GM21786 (cell line): ENCODE data around the gene SFXN4.

Experiments used
- ATAC-seq: cut with Tn5 transposase; IDR thresholded peaks from one replicate; pipeline ENCODE4 v1.9.1; 2021; ENCODE audit not compliant: unreplicated experiment

Gene SFXN4, protein sequence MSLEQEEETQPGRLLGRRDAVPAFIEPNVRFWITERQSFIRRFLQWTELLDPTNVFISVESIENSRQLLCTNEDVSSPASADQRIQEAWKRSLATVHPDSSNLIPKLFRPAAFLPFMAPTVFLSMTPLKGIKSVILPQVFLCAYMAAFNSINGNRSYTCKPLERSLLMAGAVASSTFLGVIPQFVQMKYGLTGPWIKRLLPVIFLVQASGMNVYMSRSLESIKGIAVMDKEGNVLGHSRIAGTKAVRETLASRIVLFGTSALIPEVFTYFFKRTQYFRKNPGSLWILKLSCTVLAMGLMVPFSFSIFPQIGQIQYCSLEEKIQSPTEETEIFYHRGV

GRCh38 chr10:119165171-119166117, at the start of gene SFXN4:
TSS of gene SFXN4 (minus strand) at chr10:119165714. CDS start at chr10:119165647, 67 bp downstream.
- ATAC-seq = peak; percentile 87

DNA sequence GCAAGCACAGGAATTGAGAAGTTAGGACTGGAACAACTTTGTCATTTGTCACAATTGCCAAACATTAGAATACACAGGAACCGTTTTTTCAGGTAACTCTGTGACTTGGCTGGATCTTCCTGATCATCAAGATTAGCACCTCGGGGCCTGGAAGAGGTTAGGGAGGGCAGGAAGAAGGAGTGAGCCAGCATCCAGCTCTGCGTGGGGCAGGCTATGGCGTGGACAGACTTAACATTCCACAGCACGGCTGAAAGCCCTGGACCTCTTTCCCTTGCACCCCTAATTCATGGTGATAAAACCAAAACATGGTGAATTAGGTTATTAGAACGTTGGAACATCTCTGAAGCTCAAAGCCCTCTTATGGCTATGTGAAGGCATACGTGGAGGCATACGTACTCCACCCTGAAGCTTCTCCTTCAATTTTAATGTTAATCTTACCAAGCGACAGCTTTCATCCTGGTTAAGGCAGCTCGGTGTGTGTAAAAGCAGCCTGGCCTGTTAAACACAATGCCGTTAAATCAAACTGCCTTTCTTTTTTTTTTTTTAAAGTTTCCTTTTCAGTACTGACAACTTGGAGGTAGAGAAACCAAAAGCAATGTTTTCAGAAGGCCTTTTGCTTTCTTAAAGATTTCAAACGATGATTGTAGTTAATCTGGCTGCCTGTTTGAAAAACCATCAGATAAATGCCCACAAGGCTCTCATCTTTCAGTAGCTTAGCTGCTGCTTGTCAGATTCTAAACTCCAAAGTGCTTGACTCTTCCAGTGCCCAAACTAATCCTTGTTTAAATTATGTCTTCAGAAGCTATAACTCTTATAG, 46.3 kb upstream of the SFXN4 start:
- no peak for ATAC-seq

- ATAC-seq = no peak
Observed at GRCh38 chr10:119211176-119211575, 45.7 kb upstream of the SFXN4 start.

- ATAC-seq = no peak
Observed at GRCh38 chr10:119210633-119211032, 45.1 kb upstream of the SFXN4 start.

GRCh38 chr10:119209736-119210355, 44.3 kb upstream of the SFXN4 start:
- no peak for ATAC-seq

DNA sequence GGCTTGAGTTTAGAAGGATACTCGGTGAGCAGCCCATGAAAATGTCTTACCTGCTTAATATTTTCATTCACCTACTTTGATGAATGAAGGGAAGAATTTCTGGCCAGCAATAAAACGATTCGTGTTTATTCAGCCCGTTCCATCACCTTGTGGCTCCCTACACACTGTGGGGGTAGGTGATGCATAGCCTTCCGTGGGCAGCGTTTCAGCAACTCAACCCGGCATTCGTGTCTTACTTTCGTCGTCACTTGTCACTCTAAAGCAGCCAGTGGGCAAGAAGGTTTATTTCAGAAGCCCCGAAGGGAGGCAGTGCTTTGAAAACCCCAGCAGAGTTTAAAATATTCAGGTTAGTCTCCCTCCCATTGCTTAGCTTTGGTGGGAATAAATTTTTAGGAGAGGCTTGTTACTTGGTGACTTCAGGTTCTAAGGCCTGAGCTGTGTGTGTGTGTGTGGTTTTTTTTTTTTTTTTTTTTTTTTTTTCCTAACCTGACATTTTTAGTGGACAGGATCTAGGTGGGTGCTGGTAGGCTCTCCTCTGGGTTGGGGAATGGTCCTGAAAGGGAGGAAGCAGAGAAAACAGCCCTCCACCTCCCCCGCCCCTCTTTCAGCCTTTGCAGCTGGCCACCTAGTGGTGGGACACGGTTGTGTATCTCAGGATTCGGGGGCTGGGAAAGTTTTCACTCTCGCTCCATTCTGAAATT, 43.7 kb upstream of the SFXN4 start:
- no peak for ATAC-seq

DNA sequence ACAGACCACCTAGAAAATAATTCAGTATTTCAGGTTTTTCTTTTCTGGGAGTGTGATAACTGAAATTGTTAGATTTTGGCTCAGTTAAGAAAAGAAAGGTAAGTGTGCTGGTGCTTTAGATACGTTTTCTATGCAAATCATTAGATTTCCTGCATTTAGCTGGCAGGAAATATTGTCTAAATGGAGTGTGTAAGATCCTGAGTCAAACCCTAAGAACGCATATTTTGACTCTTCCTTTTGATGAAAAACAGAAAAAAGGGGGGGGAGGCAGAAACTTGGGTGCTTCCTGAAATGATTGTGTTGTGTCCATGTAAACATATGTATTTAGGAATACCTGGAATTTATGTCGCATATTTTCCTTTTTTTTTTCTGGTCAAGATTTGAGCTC, 43.0 kb upstream of the SFXN4 start:
- ATAC-seq = no peak

- ATAC-seq = peak; percentile 3
Observed at GRCh38 chr10:119207713-119208552, 42.4 kb upstream of the SFXN4 start.

DNA sequence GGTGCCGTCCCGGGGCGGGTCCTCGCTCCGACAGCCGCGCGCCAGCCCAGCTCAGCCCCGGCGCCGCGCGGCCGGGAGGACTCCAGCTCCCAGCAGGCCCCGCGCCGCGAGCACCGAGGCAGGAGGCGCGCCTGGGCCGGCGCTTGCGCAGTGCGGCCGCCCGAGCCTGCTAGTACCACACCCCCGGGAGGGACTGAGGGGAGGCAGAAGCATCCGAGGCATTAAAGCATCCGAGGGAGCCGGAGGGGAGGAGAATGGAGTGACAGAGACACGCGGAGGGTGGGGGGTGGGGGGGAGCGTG, 41.8 kb upstream of the SFXN4 start, which contains the start of gene GRK5:
Gene GRK5 (plus strand): TSS at position 206 of the 301 bp plus-strand sequence. CDS start 347 bp downstream, outside the sequence.
- ATAC-seq = peak; percentile 67

GRCh38 chr10:119206603-119207365, 41.3 kb upstream of the SFXN4 start:
- ATAC-seq = peak; percentile 46

GRCh38 chr10:119205894-119206602, 40.5 kb upstream of the SFXN4 start:
- peak; percentile 22 for ATAC-seq

- no peak for ATAC-seq
Observed at GRCh38 chr10:119203006-119203405, 37.5 kb upstream of the SFXN4 start.

- ATAC-seq = no peak
Observed at GRCh38 chr10:119201233-119201632, 35.7 kb upstream of the SFXN4 start.

- peak; percentile 70 for ATAC-seq
Observed at GRCh38 chr10:119199231-119199992, 33.9 kb upstream of the SFXN4 start.

- no peak for ATAC-seq
Observed at GRCh38 chr10:119198438-119198837, 32.9 kb upstream of the SFXN4 start.

DNA sequence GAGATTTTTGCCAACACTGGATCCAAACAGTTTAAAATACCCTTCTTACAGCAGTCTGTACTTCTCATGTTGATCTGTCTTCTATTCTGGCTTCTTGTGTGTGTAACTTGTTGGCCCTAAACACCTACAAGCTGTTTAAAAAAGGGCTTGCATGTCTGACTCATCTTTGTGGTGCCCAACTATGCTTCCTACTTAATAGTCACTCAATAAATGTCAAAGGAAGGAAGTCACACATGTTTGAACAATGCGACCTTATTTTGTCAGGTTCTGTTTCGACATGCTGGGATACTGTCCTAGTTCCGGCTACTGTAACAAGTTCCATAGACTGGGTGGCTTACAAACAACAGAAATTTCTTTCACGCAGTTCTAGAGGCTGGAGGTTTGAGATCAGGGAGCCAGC, 32.4 kb upstream of the SFXN4 start:
- no peak for ATAC-seq

DNA sequence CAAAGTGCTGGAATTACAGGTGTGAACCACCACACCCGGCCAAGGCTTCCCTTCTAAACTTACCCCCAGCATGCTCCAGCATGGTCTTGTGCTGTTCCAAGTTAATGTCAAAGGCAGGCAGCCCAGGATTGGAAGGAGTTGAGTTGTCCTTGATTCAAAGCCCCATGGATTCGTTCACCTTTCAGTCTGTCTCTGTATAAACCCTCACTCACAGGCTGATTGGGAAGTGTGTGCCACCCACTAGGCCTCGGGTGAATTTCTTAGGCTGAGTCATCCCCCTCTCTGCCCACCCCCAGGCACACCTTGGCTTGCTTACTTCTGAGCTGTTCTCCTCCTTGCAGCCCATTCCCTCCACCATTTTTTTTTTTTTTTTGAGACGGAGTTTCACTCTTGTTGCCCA, 26.4 kb upstream of the SFXN4 start:
- no peak for ATAC-seq
